Measurements from ENCODE around the gene MYOCOS.

DNA sequence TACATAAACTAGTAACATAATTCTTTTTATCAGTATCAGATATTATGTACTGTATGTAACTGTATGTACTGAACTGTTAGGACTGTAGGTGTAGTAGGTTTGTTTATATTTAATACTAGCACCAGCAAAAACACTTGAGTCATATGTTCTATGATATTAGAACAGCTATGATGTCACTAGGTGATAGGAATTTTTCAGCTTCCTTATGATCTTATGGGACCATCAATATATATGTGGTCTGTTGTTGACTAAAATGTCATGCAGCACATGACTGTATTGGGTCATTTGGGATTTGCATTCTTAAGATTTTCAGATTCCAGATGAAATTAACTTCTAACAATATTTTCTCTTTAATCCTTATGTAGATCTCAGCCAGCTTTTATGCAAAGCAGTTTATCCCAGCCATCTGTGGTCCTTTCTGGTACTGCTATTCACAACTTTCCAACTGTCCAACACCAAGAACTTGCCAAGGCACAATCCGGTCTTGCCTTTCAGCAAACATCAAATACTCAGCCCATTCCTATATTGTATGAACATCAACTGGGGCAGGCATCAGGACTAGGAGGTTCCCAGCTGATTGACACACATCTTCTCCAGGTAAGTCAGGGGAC is 38.3 kb upstream of the MYOCOS start:
- TF ChIP-seq, protein P1, sequence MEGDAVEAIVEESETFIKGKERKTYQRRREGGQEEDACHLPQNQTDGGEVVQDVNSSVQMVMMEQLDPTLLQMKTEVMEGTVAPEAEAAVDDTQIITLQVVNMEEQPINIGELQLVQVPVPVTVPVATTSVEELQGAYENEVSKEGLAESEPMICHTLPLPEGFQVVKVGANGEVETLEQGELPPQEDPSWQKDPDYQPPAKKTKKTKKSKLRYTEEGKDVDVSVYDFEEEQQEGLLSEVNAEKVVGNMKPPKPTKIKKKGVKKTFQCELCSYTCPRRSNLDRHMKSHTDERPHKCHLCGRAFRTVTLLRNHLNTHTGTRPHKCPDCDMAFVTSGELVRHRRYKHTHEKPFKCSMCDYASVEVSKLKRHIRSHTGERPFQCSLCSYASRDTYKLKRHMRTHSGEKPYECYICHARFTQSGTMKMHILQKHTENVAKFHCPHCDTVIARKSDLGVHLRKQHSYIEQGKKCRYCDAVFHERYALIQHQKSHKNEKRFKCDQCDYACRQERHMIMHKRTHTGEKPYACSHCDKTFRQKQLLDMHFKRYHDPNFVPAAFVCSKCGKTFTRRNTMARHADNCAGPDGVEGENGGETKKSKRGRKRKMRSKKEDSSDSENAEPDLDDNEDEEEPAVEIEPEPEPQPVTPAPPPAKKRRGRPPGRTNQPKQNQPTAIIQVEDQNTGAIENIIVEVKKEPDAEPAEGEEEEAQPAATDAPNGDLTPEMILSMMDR (conservative IDR thresholded peaks at IDR 0.05) = no peak
- no peak for TF ChIP-seq ZFX (IDR thresholded peaks at IDR 0.05)

Measured in C4-2B (cell line).